Nephron (organoid): ENCODE data around the gene FUBP3.

Source experiments
- H3K27ac Mint-ChIP-seq, 3 experiments: 2 replicates each; pipeline ENCODE4 v1.8.0; 2020; ENCODE audit warnings: mixed read lengths in 3 of 3, mild to moderate bottlenecking in 2 of 3, moderate library complexity in 1 of 3
- H3K27me3 Mint-ChIP-seq: 2 replicates; pipeline ENCODE4 v1.8.0; 2021; ENCODE audit warnings: low read depth, mild to moderate bottlenecking, moderate library complexity, mixed read lengths
- H3K36me3 Mint-ChIP-seq: 2 replicates; pipeline ENCODE4 v1.8.0; 2020; ENCODE audit warnings: low read depth, mixed read lengths
- H3K4me1 Mint-ChIP-seq: 2 replicates; pipeline ENCODE4 v1.8.0; 2020; ENCODE audit warnings: mixed read lengths
- H3K4me3 Mint-ChIP-seq, 3 experiments: 2 replicates each; pipeline ENCODE4 v1.8.0; 2020; ENCODE audit warnings: mild to moderate bottlenecking in 3 of 3, mixed read lengths in 3 of 3, moderate library complexity in 2 of 3
- H3K9me3 Mint-ChIP-seq: 2 replicates; pipeline ENCODE4 v1.8.0; 2020; ENCODE audit warnings: mixed read lengths
- TF ChIP-seq, protein P1 (sequence below), 3 experiments: fragments of 200-600 bp; sonication (generic); IDR thresholded peaks; one replicate each; pipeline ENCODE4 v1.5.0; 2021; ENCODE audit warnings: antibody characterized with exemption in 3 of 3; ENCODE audit not compliant: unreplicated experiment in 3 of 3

Gene FUBP3

DNA sequence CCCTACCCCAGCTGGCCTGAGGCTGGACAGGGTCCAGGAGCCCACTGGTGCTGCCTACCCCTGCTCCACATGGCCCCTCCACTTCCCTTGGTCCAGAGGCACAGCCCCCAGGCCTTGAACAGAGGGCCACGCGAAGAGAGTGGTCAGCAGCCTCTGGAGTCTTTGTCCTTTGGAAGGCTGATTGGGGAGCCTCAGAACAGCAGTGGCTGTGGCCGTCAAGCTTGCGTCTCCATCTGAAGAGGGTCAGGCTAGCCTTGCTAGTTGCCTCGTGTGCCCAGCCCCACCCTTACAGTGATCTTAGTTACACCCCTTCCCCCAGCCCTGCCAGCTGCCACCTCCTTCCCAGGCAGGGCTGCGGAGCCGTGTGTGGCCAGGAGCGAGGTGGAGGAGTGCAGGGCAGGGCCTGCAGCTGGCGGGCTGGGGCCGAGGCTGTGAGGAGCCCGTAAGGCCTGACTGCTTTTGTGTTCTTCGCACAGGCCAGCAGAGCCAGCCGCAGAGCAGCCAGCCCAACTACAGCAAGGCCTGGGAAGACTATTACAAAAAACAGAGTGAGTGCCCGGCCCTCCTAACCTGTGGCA, 54.9 kb downstream of the FUBP3 start:
- TF ChIP-seq, protein P1, sequence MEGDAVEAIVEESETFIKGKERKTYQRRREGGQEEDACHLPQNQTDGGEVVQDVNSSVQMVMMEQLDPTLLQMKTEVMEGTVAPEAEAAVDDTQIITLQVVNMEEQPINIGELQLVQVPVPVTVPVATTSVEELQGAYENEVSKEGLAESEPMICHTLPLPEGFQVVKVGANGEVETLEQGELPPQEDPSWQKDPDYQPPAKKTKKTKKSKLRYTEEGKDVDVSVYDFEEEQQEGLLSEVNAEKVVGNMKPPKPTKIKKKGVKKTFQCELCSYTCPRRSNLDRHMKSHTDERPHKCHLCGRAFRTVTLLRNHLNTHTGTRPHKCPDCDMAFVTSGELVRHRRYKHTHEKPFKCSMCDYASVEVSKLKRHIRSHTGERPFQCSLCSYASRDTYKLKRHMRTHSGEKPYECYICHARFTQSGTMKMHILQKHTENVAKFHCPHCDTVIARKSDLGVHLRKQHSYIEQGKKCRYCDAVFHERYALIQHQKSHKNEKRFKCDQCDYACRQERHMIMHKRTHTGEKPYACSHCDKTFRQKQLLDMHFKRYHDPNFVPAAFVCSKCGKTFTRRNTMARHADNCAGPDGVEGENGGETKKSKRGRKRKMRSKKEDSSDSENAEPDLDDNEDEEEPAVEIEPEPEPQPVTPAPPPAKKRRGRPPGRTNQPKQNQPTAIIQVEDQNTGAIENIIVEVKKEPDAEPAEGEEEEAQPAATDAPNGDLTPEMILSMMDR (IDR thresholded peaks at IDR 0.05; ENCODE audit: unreplicated experiment in 3 of 3): no peak
- no peaks in the 10 kb centered on the region for H3K9me3 Mint-ChIP-seq

DNA sequence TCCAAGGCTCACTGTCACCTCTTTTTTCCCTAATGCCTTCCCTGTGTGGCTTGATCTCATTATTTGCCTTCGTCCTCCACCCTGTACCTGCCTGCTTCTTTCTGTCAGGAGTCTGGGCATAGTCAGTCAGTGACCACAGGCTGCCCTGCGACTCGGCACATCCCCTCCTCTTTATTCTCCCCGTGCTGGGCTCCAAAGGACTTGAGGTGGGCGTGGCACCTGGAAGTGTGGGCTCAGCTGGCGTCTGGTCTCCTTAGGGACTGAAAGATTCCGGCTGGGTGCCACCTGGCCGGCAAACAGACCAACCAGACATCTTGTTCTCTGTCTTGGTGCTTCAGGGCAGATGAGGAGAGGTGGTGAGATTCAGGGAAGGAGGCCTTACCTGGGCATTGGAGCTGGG, 55.4 kb downstream of the FUBP3 start:
- peaks cover 36% of the 10 kb centered on the region for H3K36me3 Mint-ChIP-seq
- no peak overlapping the region for H3K4me3 Mint-ChIP-seq
- H3K9me3 Mint-ChIP-seq: no peaks in the 10 kb centered on the region
- H3K27ac Mint-ChIP-seq: no peak overlapping the region
- TF ChIP-seq, protein P1 (IDR thresholded peaks at IDR 0.05; ENCODE audit: unreplicated experiment in 3 of 3): no peak
- H3K4me1 Mint-ChIP-seq: peaks cover 14% of the 10 kb centered on the region
- no peaks in the 10 kb centered on the region for H3K27me3 Mint-ChIP-seq

More for the DNA sequence above, 54.9 kb downstream of the FUBP3 start:
- H3K4me3 Mint-ChIP-seq: no peak overlapping the region
- H3K36me3 Mint-ChIP-seq: peaks cover 41% of the 10 kb centered on the region
- no peaks in the 10 kb centered on the region for H3K27me3 Mint-ChIP-seq
- H3K4me1 Mint-ChIP-seq: peaks cover 12% of the 10 kb centered on the region
- no peak overlapping the region for H3K27ac Mint-ChIP-seq

DNA sequence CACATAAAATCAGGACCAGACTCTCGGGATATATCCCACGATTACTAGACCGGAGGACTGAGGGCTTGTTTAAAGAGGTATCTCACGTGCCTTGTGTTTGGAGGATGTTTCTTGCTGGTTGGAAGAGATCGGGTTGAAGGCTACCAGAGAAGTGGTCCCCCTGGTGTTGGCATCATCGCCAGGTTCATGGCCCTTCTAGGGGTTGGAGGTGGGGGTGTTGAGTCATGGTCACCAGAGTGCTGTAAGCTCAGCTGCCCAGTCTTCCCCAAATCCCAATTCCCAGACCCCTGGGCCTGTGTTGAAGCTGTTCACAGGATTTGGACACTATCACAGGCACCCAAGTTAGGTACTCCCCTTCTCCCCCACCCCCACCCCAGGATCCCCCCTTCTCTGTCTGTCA, 55.9 kb downstream of the FUBP3 start:
- H3K4me1 Mint-ChIP-seq: peaks cover 14% of the 10 kb centered on the region
- TF ChIP-seq, protein P1 (IDR thresholded peaks at IDR 0.05; ENCODE audit: unreplicated experiment in 3 of 3): no peak
- H3K27ac Mint-ChIP-seq: no peak overlapping the region
- no peaks in the 10 kb centered on the region for H3K27me3 Mint-ChIP-seq
- no peak overlapping the region for H3K4me3 Mint-ChIP-seq
- no peaks in the 10 kb centered on the region for H3K9me3 Mint-ChIP-seq
- peaks cover 33% of the 10 kb centered on the region for H3K36me3 Mint-ChIP-seq

DNA sequence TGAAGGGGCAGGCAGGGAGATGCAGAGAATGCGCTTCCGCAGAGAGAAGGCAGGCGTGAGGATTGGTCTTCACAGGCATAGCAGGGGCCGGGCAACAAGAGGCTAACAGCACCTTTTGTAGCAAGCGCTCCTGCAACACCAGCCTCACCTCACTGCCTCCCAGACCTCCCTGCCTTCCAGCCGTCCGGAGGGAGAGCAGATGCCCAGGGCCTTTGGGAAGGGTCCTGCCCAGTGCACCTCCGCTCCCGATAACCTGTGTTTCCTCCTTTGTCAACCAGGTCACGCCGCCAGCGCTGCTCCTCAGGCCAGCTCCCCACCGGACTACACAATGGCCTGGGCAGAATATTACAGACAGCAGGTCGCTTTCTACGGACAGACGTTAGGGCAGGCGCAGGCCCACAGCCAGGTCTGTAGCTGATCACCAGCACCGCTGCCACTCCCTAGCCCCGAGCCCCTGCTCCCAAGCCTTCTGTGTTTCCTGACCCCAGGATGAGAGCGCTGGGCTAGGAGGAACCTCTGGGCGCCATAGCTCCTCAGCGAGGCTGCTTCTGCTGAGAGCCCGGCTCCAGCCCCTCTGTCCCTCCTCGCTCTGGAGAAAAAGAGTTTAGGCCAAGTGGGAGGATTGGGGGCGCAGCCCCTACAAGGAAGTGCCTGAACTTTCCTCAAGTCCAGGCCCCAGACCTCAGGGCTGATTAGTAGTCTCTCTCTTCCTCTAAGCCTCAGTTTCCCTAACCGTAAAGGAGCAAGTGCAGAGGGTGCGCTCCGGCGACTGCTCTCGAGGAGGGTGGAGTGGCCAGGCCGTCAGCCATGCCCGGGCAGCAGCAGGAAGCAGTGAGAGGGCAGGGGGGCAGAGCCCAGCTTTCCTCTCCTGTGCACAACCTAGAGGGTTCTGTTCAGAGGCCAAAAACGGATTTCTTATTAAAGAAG, 56.6 kb downstream of the FUBP3 start:
- H3K36me3 Mint-ChIP-seq: peaks cover 30% of the 10 kb centered on the region
- H3K4me3 Mint-ChIP-seq: no peak overlapping the region
- H3K27me3 Mint-ChIP-seq: no peaks in the 10 kb centered on the region
- no peaks in the 10 kb centered on the region for H3K9me3 Mint-ChIP-seq
- TF ChIP-seq, protein P1 (IDR thresholded peaks at IDR 0.05; ENCODE audit: unreplicated experiment in 3 of 3): no peak
- H3K4me1 Mint-ChIP-seq: peaks cover 14% of the 10 kb centered on the region
- no peak overlapping the region for H3K27ac Mint-ChIP-seq

DNA sequence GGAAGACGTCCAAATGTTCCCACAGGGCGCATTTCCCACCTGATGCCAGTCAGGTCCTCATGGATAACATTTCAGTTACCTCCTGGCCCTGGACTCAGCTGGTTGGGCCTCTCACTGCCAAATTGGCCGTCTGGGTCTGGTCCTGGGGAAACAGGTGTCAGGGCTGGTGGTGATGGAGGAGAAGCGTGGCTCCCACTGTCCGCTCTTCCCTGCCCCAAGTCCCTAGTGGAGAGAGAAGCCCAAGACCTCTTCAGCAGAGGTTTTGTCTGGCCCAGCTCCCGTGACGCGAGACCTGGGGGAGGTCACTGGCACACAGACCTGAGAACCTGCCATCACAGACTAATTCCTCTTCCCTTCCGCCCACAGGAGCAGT, 57.3 kb downstream of the FUBP3 start:
- H3K36me3 Mint-ChIP-seq: peaks cover 23% of the 10 kb centered on the region
- H3K9me3 Mint-ChIP-seq: no peaks in the 10 kb centered on the region
- TF ChIP-seq, protein P1 (IDR thresholded peaks at IDR 0.05; ENCODE audit: unreplicated experiment in 3 of 3): no peak
- peaks cover 14% of the 10 kb centered on the region for H3K4me1 Mint-ChIP-seq
- no peak overlapping the region for H3K4me3 Mint-ChIP-seq
- no peaks in the 10 kb centered on the region for H3K27me3 Mint-ChIP-seq
- H3K27ac Mint-ChIP-seq: no peak overlapping the region
